Cardiac fibroblast (primary cell): ENCODE data around the gene DCST1.

Source experiments
- DNase-seq, 2 donors: peaks; one replicate each; pipeline versions ENCODE4 v3.0.0 to v3.0.0-alpha.2; 2010; ENCODE audit warnings: low read depth in 2 of 2
- H3K4me3 ChIP-seq, 2 donors: replicated peaks in 1 of 2; 1 replicate in 1 of 2; 2 replicates in 1 of 2; pipeline ENCODE4 v1.5.1; 2011; ENCODE audit warnings: low read depth in 2 of 2, low read length in 2 of 2, mild to moderate bottlenecking in 2 of 2, moderate library complexity in 1 of 2
- CTCF ChIP-seq: IDR thresholded peaks from one replicate; pipeline ENCODE4 v1.5.1; 2011; ENCODE audit warnings: low read depth, mild to moderate bottlenecking, low read length, inconsistent platforms

The DCST1 gene

GRCh38 chr1:155086128-155086741 is 52.6 kb downstream of the DCST1 start:
- TF ChIP-seq CTCF, result peak; percentile 94
- peak; percentile 53 to 54 for DNase-seq
- H3K4me3 ChIP-seq, result no peak overlapping the region

GRCh38 chr1:155086856-155087535 is 53.4 kb downstream of the DCST1 start:
- H3K4me3 ChIP-seq, result no peak overlapping the region
- TF ChIP-seq CTCF, result no peak
- no peak for DNase-seq

- H3K4me3 ChIP-seq, result peak overlapping the region in 1 of 2 donors; percentile 8
- TF ChIP-seq CTCF, result peak; percentile 99
- peak; percentile 71 to 75 for DNase-seq
These were observed 57.7 kb downstream of the DCST1 start for GRCh38 chr1:155091071-155092051.

- DNase-seq, result no peak
- no peak for TF ChIP-seq CTCF
- no peak overlapping the region for H3K4me3 ChIP-seq
These were observed 58.5 kb downstream of the DCST1 start for GRCh38 chr1:155092131-155092530.

GRCh38 chr1:155092641-155093040 is 59.0 kb downstream of the DCST1 start:
- H3K4me3 ChIP-seq, result no peak overlapping the region
- no peak for DNase-seq
- no peak for TF ChIP-seq CTCF

GRCh38 chr1:155093911-155094621 is 60.4 kb downstream of the DCST1 start:
- DNase-seq, result peak; percentile 63 to 74
- peak; percentile 45 for TF ChIP-seq CTCF
- no peak overlapping the region for H3K4me3 ChIP-seq
